H1 (cell line): ENCODE data around the gene SEMA3D. TPM values are rescaled to one million over a fixed set of nuclear protein-coding genes. Genes with fewer than 3 reads are reported as not detected.

Experiments used
- ASH2L ChIP-seq: fragments of 200-600, 300-600 bp; sonication (generic); IDR thresholded peaks from one replicate; pipeline ENCODE4 v1.7.1; 2017; ENCODE audit warnings: low read length
- BACH1 ChIP-seq: IDR thresholded peaks from 2 replicates; pipeline ENCODE4 v1.6.1; 2012; ENCODE audit warnings: low read length, improper control_type of control experiment
- CTBP2 ChIP-seq: IDR thresholded peaks from 2 replicates; pipeline ENCODE4 v1.7.0; 2011; ENCODE audit warnings: borderline replicate concordance, mild to moderate bottlenecking, moderate library complexity, mixed read lengths, low read length; ENCODE audit not compliant: insufficient read depth, insufficient read length
- CTCF ChIP-seq, 3 experiments: IDR thresholded peaks; 1 replicate in 2 of 3; 2 replicates in 1 of 3; pipeline versions ENCODE4 v1.5.1 to v1.6.1; 2011; ENCODE audit warnings: low read length in 3 of 3, mild to moderate bottlenecking in 3 of 3, inconsistent platforms in 2 of 3, low read depth in 1 of 3, moderate library complexity in 1 of 3; ENCODE audit not compliant: insufficient read depth in 1 of 3; ENCODE audit errors: control extremely low read depth in 1 of 3
- SIRT6 ChIP-seq: IDR thresholded peaks from one replicate; pipeline ENCODE4 v1.7.1; 2012; ENCODE audit warnings: low read length, inconsistent platforms
- TBP ChIP-seq: IDR thresholded peaks from 2 replicates; pipeline ENCODE4 v1.6.1; 2011; ENCODE audit warnings: low read depth, low read length, improper control_type of control experiment
- polyA plus RNA-seq, 7 experiments: library from polyadenylated mRNA; depleted of rRNA in 3 of 7; stranded (reverse) in 5 of 7; unstranded in 2 of 7; fragments of >200 nt in 5 of 7; fragments of 200-250 nt in 2 of 7; gene quantifications; 1 replicate in 5 of 7; 2 replicates in 1 of 7; 4 replicates in 1 of 7; pipeline versions ENCODE4 v1.2.1 to v1.2.3, GENCODE V29; 2011 to 2013; ENCODE audit warnings: missing spikeins in 2 of 7, mixed read lengths in 2 of 7
- total RNA-seq: library from RNA; stranded (reverse); fragmentation: NEBNext Ultra II Directional; extraction: Animal tissue kit (Norgen Biotek cat#: 25700); gene quantifications from 2 replicates; pipeline ENCODE4 v1.2.1, GENCODE V29; 2021

The SEMA3D gene
- total and polyA plus RNA-seq, 2 of the 8 experiments (the other 6 are each of a cell fraction or from before 2014, with no cell fraction given): 1.6 to 3.5 TPM

DNA sequence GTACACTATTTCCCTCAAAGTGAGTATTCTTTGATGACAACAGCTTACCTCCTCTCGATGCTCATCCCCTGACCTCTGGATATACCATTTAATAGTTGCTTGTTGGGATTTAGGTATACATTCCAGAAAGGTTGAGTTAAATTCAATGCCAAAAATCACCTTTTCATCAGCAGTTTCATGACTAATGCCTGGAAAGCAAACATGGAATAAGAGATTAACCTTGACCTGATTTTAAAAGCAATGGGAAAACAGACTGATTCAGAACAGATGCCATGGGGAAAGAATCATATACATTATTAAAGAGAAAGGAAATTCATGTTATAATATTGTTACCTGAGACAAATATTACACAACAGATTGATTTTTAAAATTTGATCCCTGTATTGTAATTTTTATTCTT lies 180.1 kb downstream of the SEMA3D start (continued):
- TF ChIP-seq ASH2L (no peak), BACH1 (no peak), CTCF (IDR thresholded peaks at IDR 0.05; ENCODE audit: control extremely low read depth in 1 of 3, insufficient read depth in 1 of 3, low read depth in 1 of 3, low read length in 3 of 3) (no peak), SIRT6 (no peak), TBP (no peak), CTBP2 (no peak)
